Fibroblast of lung (primary cell): Measurements from ENCODE around the gene CHTF18.

ENCODE experiments used
- EZH2 ChIP-seq: IDR thresholded peaks from 2 replicates; pipeline ENCODE4 v1.5.1; 2012; ENCODE audit warnings: low read length, control low read depth, mild to moderate bottlenecking; ENCODE audit errors: missing control alignments
- TF ChIP-seq, protein P1 (sequence below), 2 donors: IDR thresholded peaks in 1 of 2; conservative IDR thresholded peaks in 1 of 2; 1 replicate in 1 of 2; 2 replicates in 1 of 2; pipeline ENCODE4 v1.5.1; 2011 to 2012; ENCODE audit warnings: low read length in 2 of 2, control low read depth in 1 of 2, inconsistent platforms in 1 of 2, low read depth in 1 of 2, mild to moderate bottlenecking in 1 of 2

DNA sequence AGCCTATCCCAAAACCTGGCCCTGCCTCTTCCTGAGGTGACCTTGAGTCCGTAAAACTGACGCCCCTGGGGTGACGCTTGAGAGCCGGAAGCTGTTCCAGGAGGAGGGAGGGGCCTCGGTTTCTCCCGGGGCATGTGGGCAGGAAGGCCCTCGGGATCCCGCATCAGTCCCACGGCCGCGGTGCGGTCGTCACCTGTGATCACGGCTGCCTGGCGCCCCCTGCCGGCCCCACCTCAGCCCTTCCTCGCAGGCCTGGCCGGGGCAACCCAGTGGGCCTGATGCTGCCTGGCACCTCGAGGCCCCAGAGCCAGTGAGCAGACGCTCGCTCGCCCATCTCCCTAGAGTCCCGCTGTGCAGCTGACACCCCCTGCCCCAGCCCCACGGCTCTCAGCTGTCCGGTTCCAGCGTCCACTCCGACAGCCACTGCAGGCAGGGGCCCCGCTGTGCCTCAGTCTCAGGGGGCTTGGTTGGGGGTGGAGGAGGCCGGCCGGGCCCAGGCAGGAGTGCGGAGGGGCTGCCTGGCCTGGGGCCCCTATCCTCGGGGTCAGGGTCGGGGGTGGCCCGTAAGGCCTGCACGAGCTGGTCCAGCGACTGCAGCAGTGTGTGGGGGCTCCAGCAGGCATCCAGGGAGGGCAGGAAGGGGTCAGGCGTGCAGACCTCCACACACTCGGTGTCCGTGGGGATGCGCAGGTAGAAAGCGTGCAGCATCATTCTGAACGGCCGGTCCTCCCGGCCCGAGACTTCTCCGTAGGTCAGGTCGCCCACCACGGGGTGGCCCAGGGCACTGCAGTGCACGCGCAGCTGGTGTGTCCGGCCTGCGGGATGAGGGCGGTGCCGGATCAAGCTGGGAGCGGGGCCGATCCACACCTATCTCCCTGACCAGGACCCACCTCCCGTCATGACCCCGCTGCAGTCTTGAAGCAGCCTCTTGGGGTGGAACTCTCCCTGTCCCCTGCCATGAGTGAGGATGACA, 2.6 kb upstream of the CHTF18 start:
- TF ChIP-seq, protein P1, sequence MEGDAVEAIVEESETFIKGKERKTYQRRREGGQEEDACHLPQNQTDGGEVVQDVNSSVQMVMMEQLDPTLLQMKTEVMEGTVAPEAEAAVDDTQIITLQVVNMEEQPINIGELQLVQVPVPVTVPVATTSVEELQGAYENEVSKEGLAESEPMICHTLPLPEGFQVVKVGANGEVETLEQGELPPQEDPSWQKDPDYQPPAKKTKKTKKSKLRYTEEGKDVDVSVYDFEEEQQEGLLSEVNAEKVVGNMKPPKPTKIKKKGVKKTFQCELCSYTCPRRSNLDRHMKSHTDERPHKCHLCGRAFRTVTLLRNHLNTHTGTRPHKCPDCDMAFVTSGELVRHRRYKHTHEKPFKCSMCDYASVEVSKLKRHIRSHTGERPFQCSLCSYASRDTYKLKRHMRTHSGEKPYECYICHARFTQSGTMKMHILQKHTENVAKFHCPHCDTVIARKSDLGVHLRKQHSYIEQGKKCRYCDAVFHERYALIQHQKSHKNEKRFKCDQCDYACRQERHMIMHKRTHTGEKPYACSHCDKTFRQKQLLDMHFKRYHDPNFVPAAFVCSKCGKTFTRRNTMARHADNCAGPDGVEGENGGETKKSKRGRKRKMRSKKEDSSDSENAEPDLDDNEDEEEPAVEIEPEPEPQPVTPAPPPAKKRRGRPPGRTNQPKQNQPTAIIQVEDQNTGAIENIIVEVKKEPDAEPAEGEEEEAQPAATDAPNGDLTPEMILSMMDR (conservative IDR thresholded peaks at IDR 0.05 in 1 of 2, IDR thresholded peaks at IDR 0.05 in 1 of 2; ENCODE audit: low read depth in 1 of 2, low read length in 2 of 2), result peak; percentile 54 to 56
- no peak for TF ChIP-seq EZH2
